GM13976 (cell line): ENCODE data around the gene RCL1.

Experiments
- DNase-seq: peaks from one replicate; pipeline ENCODE4 v3.0.0; 2012; ENCODE audit warnings: low spot score
- CTCF ChIP-seq: IDR thresholded peaks from 2 replicates; pipeline ENCODE4 v1.5.1; 2012; ENCODE audit warnings: borderline replicate concordance, mild to moderate bottlenecking; ENCODE audit not compliant: insufficient read depth; ENCODE audit errors: extremely low read depth, missing control alignments, control extremely low read depth
- in situ Hi-C: fragments of 300-500 bp; cut with MboI; formaldehyde crosslinking; loops from one replicate; pipeline ENCODE4 v1.12.0; 2022; ENCODE audit warnings: low sequenced_read_pairs, mixed read lengths, inconsistent platforms; ENCODE audit not compliant: unreplicated experiment

RCL1 gene

GRCh38 chr9:4875559-4875958, 82.8 kb downstream of the RCL1 start:
- in situ Hi-C loops: no loop called here
- no peak for TF ChIP-seq CTCF
- DNase-seq: no peak

GRCh38 chr9:4879115-4879558, 86.4 kb downstream of the RCL1 start:
- TF ChIP-seq CTCF: no peak
- in situ Hi-C loops: no loop called here
- no peak for DNase-seq

GRCh38 chr9:4883326-4883873, 90.7 kb downstream of the RCL1 start:
- DNase-seq: no peak
- TF ChIP-seq CTCF: no peak
- in situ Hi-C loops: no loop called here

GRCh38 chr9:4886698-4887097, 94.0 kb downstream of the RCL1 start:
- DNase-seq: peak; percentile 59
- no peak for TF ChIP-seq CTCF
- in situ Hi-C loops: no loop called here

- no peak for TF ChIP-seq CTCF
- in situ Hi-C loops: no loop called here
- no peak for DNase-seq
Observed at GRCh38 chr9:4887556-4887955, 94.8 kb downstream of the RCL1 start.

- TF ChIP-seq CTCF: no peak
- DNase-seq: no peak
- in situ Hi-C loops: no loop called here
Observed at GRCh38 chr9:4890242-4890641, 97.5 kb downstream of the RCL1 start.
